NCI-H748 treated with DMSO at 0.1 percent for 48 hours (cell line): ENCODE data around the gene MEDAG.

Experiments used
- DNase-seq: peaks from one replicate; lab custom pipeline; 2025; lab: John Stamatoyannopoulos, UW

MEDAG gene

GRCh38 chr13:30905932-30906383 lies at the start of gene MEDAG:
Gene MEDAG (plus strand): TSS chr13:30906271. CDS start chr13:30906516, 245 bp downstream.
- no peak for DNase-seq

GRCh38 chr13:30857018-30857417 lies 49.1 kb upstream of the MEDAG start:
- no peak for DNase-seq

GRCh38 chr13:30857636-30858035 lies 48.4 kb upstream of the MEDAG start:
- DNase-seq, result no peak

GRCh38 chr13:30859326-30859725 lies 46.7 kb upstream of the MEDAG start:
- DNase-seq, result no peak

- no peak for DNase-seq
Observed at GRCh38 chr13:30861163-30861562, 44.9 kb upstream of the MEDAG start.

- DNase-seq, result no peak
Observed at GRCh38 chr13:30861836-30862467, 44.1 kb upstream of the MEDAG start.

- DNase-seq, result no peak
Observed at GRCh38 chr13:30862707-30863106, 43.4 kb upstream of the MEDAG start.

- DNase-seq, result no peak
Observed at GRCh38 chr13:30863231-30863630, 42.8 kb upstream of the MEDAG start.

- DNase-seq, result no peak
Observed at GRCh38 chr13:30863796-30864195, 42.3 kb upstream of the MEDAG start.

GRCh38 chr13:30864433-30865122 lies 41.5 kb upstream of the MEDAG start:
- DNase-seq, result no peak

GRCh38 chr13:30865123-30866049 lies 40.7 kb upstream of the MEDAG start:
- DNase-seq, result peak; percentile 93

- no peak for DNase-seq
Observed at GRCh38 chr13:30866677-30867076, 39.4 kb upstream of the MEDAG start.

- DNase-seq, result no peak
Observed at GRCh38 chr13:30867089-30867669, 38.9 kb upstream of the MEDAG start.

- no peak for DNase-seq
Observed at GRCh38 chr13:30868799-30869470, 37.1 kb upstream of the MEDAG start.

GRCh38 chr13:30869491-30869890 lies 36.6 kb upstream of the MEDAG start:
- no peak for DNase-seq

GRCh38 chr13:30870049-30870884 lies 35.8 kb upstream of the MEDAG start:
- DNase-seq, result no peak

- DNase-seq, result no peak
Observed at GRCh38 chr13:30870916-30871587, 35.0 kb upstream of the MEDAG start.

- DNase-seq, result no peak
Observed at GRCh38 chr13:30871588-30872275, 34.3 kb upstream of the MEDAG start.

GRCh38 chr13:30872276-30872594 lies 33.8 kb upstream of the MEDAG start:
- DNase-seq, result no peak
